K562 (cell line): ENCODE data around the gene MALRD1. TPM values are rescaled to one million over a fixed set of nuclear protein-coding genes. Genes with fewer than 3 reads are reported as not detected.

Experiments
- ATAC-seq: fragments of 200-7000 bp; cut with Tn5 transposase; 3 replicates; pipeline ENCODE4 v1.9.1; 2020; ENCODE audit warnings: moderate library complexity
- BruUV-seq: library from RNA; stranded (reverse); fragments of 400-500 nt; replicated peaks from 2 replicates; lab custom pipeline; 2021; lab: Mats Ljungman, UMichigan
- CTCF ChIA-PET: fragments of 300-600 bp; formaldehyde crosslinking; extraction: SDS; loops from one replicate; lab custom pipeline; 2021; ENCODE audit warnings: low intra/inter-chr PET ratio; lab: Yijun Ruan, JAX
- POLR2A ChIA-PET: fragments of 300-600, 350-650 bp; sonication (Branson Sonifier 250); formaldehyde crosslinking; extraction: SDS; loops from one replicate; lab custom pipeline; 2021; ENCODE audit warnings: antibody characterized with exemption, inconsistent platforms; lab: Yijun Ruan, JAX
- DNase-seq, 4 experiments: peaks; one replicate each; pipeline versions ENCODE4 v3.0.0 to v3.0.0-alpha.2; 2011 to 2018; ENCODE audit warnings: low spot score in 3 of 4, mixed read lengths in 3 of 4; ENCODE audit errors: extremely low read depth in 1 of 4
- FAIRE-seq: peaks from 2 replicates; lab custom pipeline; 2011; peaks lifted over from hg19 to GRCh38; lab: Jason Lieb, UNC
- H2AFZ ChIP-seq: 2 replicates; pipeline ENCODE4 v1.6.0; 2011; ENCODE audit warnings: low read depth, low read length, control low read depth, inconsistent platforms
- H3K27ac ChIP-seq: fragments of 200-600 bp; 3 replicates; pipeline ENCODE4 v1.8.0; 2011; ENCODE audit warnings: low read depth, mild to moderate bottlenecking, control low read depth, inconsistent platforms, low read length, moderate library complexity, mixed read lengths; ENCODE audit errors: extremely low read depth
- H3K27me3 ChIP-seq, 2 experiments: fragments of 300-600 bp in 1 of 2; 2 replicates in 1 of 2; 3 replicates in 1 of 2; pipeline versions ENCODE4 v1.6.0 to v1.8.0; 2011; ENCODE audit warnings: inconsistent platforms in 2 of 2, low read length in 2 of 2, mild to moderate bottlenecking in 1 of 2, mixed read lengths in 1 of 2, moderate library complexity in 1 of 2; ENCODE audit not compliant: control insufficient read depth in 2 of 2, insufficient read depth in 2 of 2
- H3K36me3 ChIP-seq: fragments of 300-600 bp; 3 replicates; pipeline ENCODE4 v1.8.0; 2011; ENCODE audit warnings: mild to moderate bottlenecking, low read length, inconsistent platforms; ENCODE audit not compliant: control insufficient read depth, insufficient read depth
- H3K4me1 ChIP-seq, 2 experiments: fragments of 200-600 bp in 1 of 2; replicated peaks in 1 of 2; 2 replicates in 1 of 2; 3 replicates in 1 of 2; pipeline versions ENCODE4 v1.5.1 to v1.8.0; 2011; ENCODE audit warnings: inconsistent platforms in 2 of 2, low read length in 2 of 2, mild to moderate bottlenecking in 1 of 2, mixed read lengths in 1 of 2, moderate library complexity in 1 of 2; ENCODE audit not compliant: control insufficient read depth in 2 of 2, insufficient read depth in 2 of 2
- H3K4me2 ChIP-seq: 2 replicates; pipeline ENCODE4 v1.6.1; 2011; ENCODE audit warnings: low read length, control low read depth, inconsistent platforms, mixed read lengths; ENCODE audit not compliant: insufficient read depth
- H3K4me3 ChIP-seq: fragments of 200-600 bp; sonication (generic), shearing (Covaris generic); 2 replicates; pipeline ENCODE4 v1.5.1; 2016; ENCODE audit warnings: control low read depth, inconsistent platforms
- H3K79me2 ChIP-seq: fragments of 200-600 bp; 3 replicates; pipeline ENCODE4 v1.8.0; 2011; ENCODE audit warnings: low read length, inconsistent platforms; ENCODE audit not compliant: control insufficient read depth, insufficient read depth
- H3K9ac ChIP-seq, 2 experiments: 2 replicates each; pipeline versions ENCODE4 v1.6.0 to v1.6.1; 2011; ENCODE audit warnings: low read depth in 2 of 2, low read length in 2 of 2, control low read depth in 1 of 2, inconsistent platforms in 1 of 2, mild to moderate bottlenecking in 1 of 2, mixed read lengths in 1 of 2; ENCODE audit not compliant: insufficient read depth in 1 of 2
- H3K9me1 ChIP-seq: one replicate; pipeline ENCODE4 v1.6.0; 2011; ENCODE audit warnings: inconsistent platforms, mild to moderate bottlenecking, low read length, moderate library complexity; ENCODE audit not compliant: control insufficient read depth, insufficient read depth
- H3K9me3 ChIP-seq: replicated peaks from 2 replicates; pipeline ENCODE4 v1.5.1; 2011; ENCODE audit warnings: low read depth, low read length, inconsistent platforms; ENCODE audit not compliant: control insufficient read depth, insufficient read depth
- H4K20me1 ChIP-seq: replicated peaks from 2 replicates; pipeline ENCODE4 v1.6.1; 2011; ENCODE audit warnings: low read length, inconsistent platforms, mixed read lengths; ENCODE audit not compliant: control insufficient read depth, insufficient read depth
- BHLHE40 ChIP-seq: IDR thresholded peaks from 2 replicates; pipeline ENCODE4 v1.6.1; 2011; ENCODE audit warnings: low read length, improper control_type of control experiment
- CEBPB ChIP-seq: fragments of 450-650 bp; IDR thresholded peaks from 2 replicates; pipeline ENCODE4 v1.6.1; 2016; ENCODE audit warnings: missing genetic modification characterization, missing compliant biosample characterization
- CHD1 ChIP-seq: fragments of 200-600 bp; sonication (generic); IDR thresholded peaks from one replicate; pipeline ENCODE4 v1.6.1; 2012; ENCODE audit warnings: mild to moderate bottlenecking, moderate library complexity, low read length, inconsistent platforms
- DNMT1 ChIP-seq: fragments of 450-650 bp; IDR thresholded peaks from 2 replicates; pipeline ENCODE4 v1.6.1; 2016; ENCODE audit warnings: antibody characterized with exemption, mild to moderate bottlenecking
- EGR1 ChIP-seq: fragments of 450-650 bp; conservative IDR thresholded peaks from 2 replicates; pipeline ENCODE4 v1.6.1; 2017; ENCODE audit warnings: mild to moderate bottlenecking
- ELF2 ChIP-seq: fragments of 250-450 bp; sonication (Bioruptor Pico); IDR thresholded peaks from 2 replicates; pipeline ENCODE4 v1.5.0; 2021; ENCODE audit warnings: mild to moderate bottlenecking
- HLTF ChIP-seq: fragments of 450-650 bp; IDR thresholded peaks from 2 replicates; pipeline ENCODE4 v1.6.1; 2016
- KLF1 ChIP-seq: fragments of 450-650 bp; IDR thresholded peaks from 2 replicates; pipeline ENCODE4 v1.6.1; 2016; ENCODE audit warnings: missing genetic modification characterization, missing compliant biosample characterization
- PPARD ChIP-seq: fragments of 250-450 bp; sonication (Bioruptor Pico); IDR thresholded peaks from 2 replicates; pipeline ENCODE4 v1.8.0; 2022; ENCODE audit warnings: inconsistent platforms, mild to moderate bottlenecking, moderate library complexity
- PTRF ChIP-seq: fragments of 450-650 bp; IDR thresholded peaks from 2 replicates; pipeline ENCODE4 v1.6.1; 2016; ENCODE audit warnings: mild to moderate bottlenecking, missing genetic modification characterization, missing compliant biosample characterization
- RBM22 ChIP-seq: fragments of 200-400 bp; formaldehyde crosslinking; IDR thresholded peaks from 2 replicates; pipeline ENCODE4 v1.6.1; 2018; ENCODE audit warnings: low read length, low read depth; ENCODE audit not compliant: poor library complexity, severe bottlenecking
- TCF3 ChIP-seq: sonication (generic); formaldehyde crosslinking; IDR thresholded peaks from 2 replicates; pipeline ENCODE4 v1.4.0; 2020; ENCODE audit warnings: mild to moderate bottlenecking, missing genetic modification reagents
- ZBTB49 ChIP-seq: sonication (generic); formaldehyde crosslinking; IDR thresholded peaks from 2 replicates; pipeline ENCODE4 v1.8.0; 2022; ENCODE audit warnings: missing genetic modification reagents, mild to moderate bottlenecking, borderline replicate concordance
- ZFP36 ChIP-seq: fragments of 150-350 bp; IDR thresholded peaks from 2 replicates; pipeline ENCODE4 v1.6.1; 2018; ENCODE audit warnings: low read length, low read depth; ENCODE audit not compliant: partially characterized antibody
- ZNF263 ChIP-seq: sonication (generic); formaldehyde crosslinking; IDR thresholded peaks from 2 replicates; pipeline ENCODE4 v1.8.0; 2022; ENCODE audit warnings: mild to moderate bottlenecking, missing genetic modification reagents, borderline replicate concordance
- ZNF280A ChIP-seq: fragments of 450-650 bp; IDR thresholded peaks from 2 replicates; pipeline ENCODE4 v1.6.1; 2018; ENCODE audit warnings: mild to moderate bottlenecking, low read depth; ENCODE audit not compliant: partially characterized antibody
- ZNF518B ChIP-seq: fragments of 250-450 bp; sonication (Bioruptor Pico); IDR thresholded peaks from 2 replicates; pipeline ENCODE4 v1.5.0; 2021; ENCODE audit warnings: mild to moderate bottlenecking, moderate library complexity
- ZNF696 ChIP-seq: fragments of 250-450 bp; sonication (Bioruptor Pico); conservative IDR thresholded peaks from 2 replicates; pipeline ENCODE4 v1.4.0; 2020; ENCODE audit warnings: mild to moderate bottlenecking, moderate library complexity
- WGBS: fragments of 100-300 bp; shearing (Covaris generic); methylation state at CpG from one replicate; pipeline ENCODE4 v1.1.6; 2016; ENCODE audit warnings: low coverage, mixed read lengths; ENCODE audit not compliant: insufficient coverage; ENCODE audit errors: missing lambda C conversion rate; 5-methylcytosine and 5-hydroxymethylcytosine counted together
- in situ Hi-C: fragments of 300-500 bp; cut with MboI; formaldehyde crosslinking; loops from 4 replicates; pipeline ENCODE4 v1.15.0; 2018; ENCODE audit warnings: inconsistent platforms, mixed read lengths
- intact Hi-C: fragments of 100-400 bp; cut with micrococcal nuclease; formaldehyde crosslinking; loops from 2 replicates; pipeline ENCODE4 v1.14.2; 2022
- polyA plus RNA-seq, 8 experiments: library from polyadenylated mRNA; depleted of rRNA in 4 of 8; stranded (reverse) in 5 of 8; unstranded in 3 of 8; fragments of >200 nt; fragmentation: Nextera tagmentation in 2 of 8; fragmentation: Illumina TruSeq in 1 of 8; extraction: Ambion mirVana in 2 of 8; extraction: Trizol in 1 of 8; gene quantifications; 2 replicates each; pipeline versions ENCODE4 v1.2.1 to v1.2.3, GENCODE V29; 2011 to 2014; ENCODE audit warnings: inconsistent platforms in 1 of 8, missing spikeins in 1 of 8
- total RNA-seq, 7 experiments: library from RNA; depleted of rRNA in 6 of 7; stranded (reverse); fragments of >200 nt in 6 of 7; fragmentation: Illumina TruSeq in 2 of 7; extraction: Trizol in 2 of 7; gene quantifications; 2 replicates each; pipeline versions ENCODE4 v1.2.1 to v1.2.3, GENCODE V29; 2011 to 2021; ENCODE audit warnings: low replicate concordance in 1 of 7

MALRD1 gene
- total and polyA plus RNA-seq, 9 of the 15 experiments (the other 6 are each of a cell fraction or from before 2014, with no cell fraction given), result not detected

GRCh38 chr10:19652750-19653149 is 604.1 kb downstream of the MALRD1 start:
- DNase-seq (no peak), FAIRE-seq (no peak), ATAC-seq (no peak)
- H3K9ac ChIP-seq, result no peak overlapping the region
- no peaks in the 10 kb centered on the region for H3K9me3 ChIP-seq
- no peaks in the 10 kb centered on the region for H3K27me3 ChIP-seq
- no peak overlapping the region for H2AFZ ChIP-seq
- intact Hi-C loops (no loop called here), in situ Hi-C loops (no loop called here)
- no peak overlapping the region for H3K4me3 ChIP-seq
- H3K36me3 ChIP-seq, result no peaks in the 10 kb centered on the region
- H3K4me1 ChIP-seq, result no peaks in the 10 kb centered on the region
- no peaks in the 10 kb centered on the region for H3K79me2 ChIP-seq
- H3K4me2 ChIP-seq, result no peak overlapping the region
- H3K9me1 ChIP-seq, result no peaks in the 10 kb centered on the region
- POLR2A ChIA-PET, result no interaction called here
- no peaks in the 10 kb centered on the region for H4K20me1 ChIP-seq
- CTCF ChIA-PET, result no interaction called here
- no TSS peak for BruUV-seq
- H3K27ac ChIP-seq, result no peak overlapping the region
- 0% methylated on average over 1 of the region's 1 CpG for WGBS
- TF ChIP-seq EGR1 (no peak), CHD1 (no peak), TCF3 (CRISPR knock-in tag) (no peak), ZFP36 (no peak), ZNF518B (CRISPR knock-in tag) (no peak), ZNF263 (CRISPR knock-in tag) (no peak), BHLHE40 (no peak), PPARD (no peak), PTRF (tag) (no peak), DNMT1 (no peak), ZNF280A (no peak), ZNF696 (CRISPR knock-in tag) (no peak), HLTF (no peak), RBM22 (no peak), ELF2 (CRISPR knock-in tag) (no peak), CEBPB (tag) (no peak), ZBTB49 (CRISPR knock-in tag) (no peak), KLF1 (tag) (no peak)
